NCI-H526 treated with DMSO at 0.1 percent for 48 hours (cell line): Measurements from ENCODE around the gene KCNH1.
A peak's percentile ranks its signal among the peaks of the same experiment; 100 is the strongest.

ENCODE experiments used
- DNase-seq: peaks from one replicate; lab custom pipeline; 2025; lab: John Stamatoyannopoulos, UW

The KCNH1 gene

DNA sequence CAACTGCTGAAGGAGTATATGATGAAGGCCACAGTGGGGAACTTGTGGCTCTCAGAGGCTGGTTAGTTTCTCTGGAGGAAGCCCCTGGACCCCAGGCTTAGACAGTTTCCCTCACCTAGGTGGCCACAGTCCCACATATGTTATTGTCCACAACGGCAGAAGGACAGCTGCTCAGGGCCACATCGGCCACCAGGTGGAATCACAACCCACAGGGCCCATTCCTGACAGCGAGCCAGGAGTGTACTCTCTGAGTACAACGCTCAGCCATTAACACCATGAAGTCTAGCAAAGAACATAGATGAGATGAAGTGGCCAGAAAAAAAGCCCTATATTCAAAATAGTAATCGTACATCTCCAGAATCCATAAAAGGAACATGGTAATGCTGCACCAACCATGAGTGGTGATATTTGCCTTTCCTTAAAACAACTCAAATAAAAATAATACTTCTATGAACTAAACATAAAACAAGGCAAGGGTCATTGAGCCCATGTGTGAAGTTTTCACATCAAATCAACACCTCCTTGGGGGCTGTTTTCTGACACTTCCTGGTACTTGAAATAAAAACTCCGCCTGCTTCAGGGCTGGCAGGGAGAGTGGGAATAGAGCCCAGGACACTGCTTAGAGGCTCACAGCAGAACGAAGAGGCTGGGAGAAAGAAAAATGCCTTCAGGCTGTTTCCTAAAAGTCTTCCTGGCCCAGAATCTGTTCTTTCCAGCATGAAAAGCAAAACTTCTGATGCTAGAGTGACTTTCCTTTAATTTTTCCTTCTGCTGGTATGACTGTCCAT, 421.9 kb downstream of the KCNH1 start:
- no peak for DNase-seq

- DNase-seq = no peak
Measured at GRCh38 chr1:210709701-210710100, 424.2 kb downstream of the KCNH1 start.

DNA sequence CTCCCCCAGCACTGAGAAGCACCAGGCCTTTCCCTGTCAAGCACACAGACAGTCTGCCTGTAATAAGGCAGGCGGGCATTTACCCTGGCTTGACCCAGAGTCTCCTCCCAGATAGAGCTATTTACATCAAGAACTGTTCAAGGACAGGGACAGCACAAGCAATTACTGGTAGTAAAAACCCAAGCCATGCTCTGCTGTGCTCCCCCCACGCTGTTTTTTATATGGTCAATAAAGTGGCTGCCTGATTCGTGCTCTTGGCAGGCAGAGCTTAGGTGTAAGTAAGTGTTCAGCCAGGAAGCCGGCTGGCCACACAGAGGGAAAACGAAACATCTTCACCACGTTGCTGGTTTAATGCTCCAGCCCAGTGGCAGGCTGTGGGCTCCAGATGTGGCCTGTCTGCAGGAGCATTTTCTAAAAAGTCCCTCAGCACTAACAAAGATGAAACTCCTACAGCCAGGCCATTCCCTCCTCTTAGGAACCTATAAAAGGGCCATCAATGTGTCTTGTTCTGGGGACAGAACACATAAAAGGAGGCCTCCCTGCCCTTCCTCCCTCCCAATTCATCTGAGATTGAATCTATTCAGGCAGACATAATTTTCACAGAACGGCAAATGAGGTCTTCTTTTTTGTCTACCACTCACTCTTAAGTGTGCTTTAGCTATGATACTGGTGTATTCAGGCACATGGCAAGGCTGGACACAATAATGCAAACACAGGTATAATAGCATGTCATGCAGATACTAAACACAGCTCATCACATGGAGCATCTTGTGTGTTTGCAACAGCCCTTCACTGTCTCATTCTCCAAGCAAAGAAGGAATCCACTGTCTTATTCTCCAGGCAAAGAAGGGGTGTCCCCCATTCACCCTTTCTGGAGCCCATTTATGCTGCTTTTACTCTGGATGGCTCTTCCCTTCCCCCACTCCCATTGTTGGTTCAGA, 426.4 kb downstream of the KCNH1 start:
- DNase-seq = no peak

DNA sequence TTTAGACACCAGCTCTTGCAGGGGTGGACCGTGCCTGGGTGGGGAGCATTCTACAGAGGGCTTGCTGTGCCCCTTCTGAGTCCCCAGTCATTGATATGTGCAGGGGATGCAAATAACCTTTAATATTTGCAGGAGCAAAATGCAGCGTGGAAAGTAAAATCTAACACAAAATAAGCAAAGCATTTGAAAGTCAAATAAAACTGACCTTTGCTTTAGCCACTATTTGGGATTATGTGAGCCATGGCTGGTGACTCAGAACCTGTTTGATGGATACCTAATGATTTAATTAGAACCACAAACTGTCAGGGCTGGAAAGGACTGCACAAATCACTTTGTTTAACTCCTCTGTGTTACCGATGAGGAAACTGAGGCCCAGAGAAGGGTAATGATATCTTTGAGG, 427.7 kb downstream of the KCNH1 start:
- peak; percentile 49 for DNase-seq

DNA sequence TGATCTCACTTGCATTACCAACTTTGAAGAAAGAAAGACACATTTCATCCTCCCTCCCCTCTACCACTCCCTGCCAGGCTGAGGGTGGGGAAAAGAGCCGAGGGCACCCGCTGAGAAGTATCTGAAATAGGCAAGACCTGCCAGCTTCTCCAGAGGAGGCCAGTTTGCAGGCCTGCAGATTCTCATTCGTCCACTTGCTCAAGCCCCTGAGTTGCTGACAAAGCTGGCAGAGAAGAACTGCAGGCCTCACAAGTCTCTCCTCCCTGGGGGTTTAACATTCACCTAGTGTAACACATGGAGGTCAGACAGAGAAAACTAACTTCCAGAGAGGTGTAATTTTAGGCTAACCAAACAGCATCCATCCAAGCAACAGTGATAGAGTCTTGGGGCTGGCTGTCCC, 428.9 kb downstream of the KCNH1 start:
- no peak for DNase-seq

- no peak for DNase-seq
Measured at GRCh38 chr1:210703593-210703992, 430.4 kb downstream of the KCNH1 start.

- DNase-seq = no peak
Measured at GRCh38 chr1:210702506-210702905, 431.4 kb downstream of the KCNH1 start.

GRCh38 chr1:210700511-210700910, 433.4 kb downstream of the KCNH1 start:
- no peak for DNase-seq

DNA sequence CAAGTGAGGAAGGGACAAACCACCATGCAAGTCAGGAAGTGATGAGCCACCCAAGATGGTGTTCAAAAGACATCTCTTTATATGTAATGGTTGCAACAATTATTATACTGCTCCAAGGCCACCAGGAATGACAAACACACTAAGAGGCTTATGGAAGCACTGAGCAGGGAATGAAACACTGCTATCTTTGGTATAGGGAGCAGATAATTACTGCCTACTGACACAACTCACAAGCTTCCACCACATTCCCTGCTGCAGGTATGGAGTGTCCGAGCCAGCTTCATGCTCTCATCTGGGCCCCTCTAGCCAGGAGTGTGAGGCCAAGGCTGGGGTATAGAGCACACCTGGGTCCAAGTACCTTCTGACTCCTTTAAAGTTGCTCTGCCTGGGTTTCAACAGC, 433.9 kb downstream of the KCNH1 start:
- no peak for DNase-seq

DNA sequence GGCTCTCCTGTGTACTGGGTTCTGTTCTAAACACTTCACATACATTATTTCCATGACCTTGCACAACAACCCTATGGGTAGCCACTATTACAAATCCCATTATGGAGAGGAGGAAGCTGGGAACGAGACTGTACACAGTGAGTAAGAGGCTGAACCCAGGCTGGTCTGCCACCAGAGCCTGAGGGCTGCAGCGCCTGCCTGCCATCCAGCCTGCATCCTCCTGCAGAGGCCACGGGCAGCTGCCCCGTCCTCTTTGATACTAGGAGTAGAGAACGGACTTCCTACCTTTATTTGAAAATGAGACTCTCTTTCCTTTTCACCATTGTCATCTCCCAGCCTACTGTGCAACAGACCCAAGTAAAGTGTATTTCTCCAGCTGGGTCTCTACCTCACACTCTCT, 435.3 kb downstream of the KCNH1 start:
- DNase-seq = no peak

- DNase-seq = no peak
Measured at GRCh38 chr1:210697185-210697584, 436.8 kb downstream of the KCNH1 start.

DNA sequence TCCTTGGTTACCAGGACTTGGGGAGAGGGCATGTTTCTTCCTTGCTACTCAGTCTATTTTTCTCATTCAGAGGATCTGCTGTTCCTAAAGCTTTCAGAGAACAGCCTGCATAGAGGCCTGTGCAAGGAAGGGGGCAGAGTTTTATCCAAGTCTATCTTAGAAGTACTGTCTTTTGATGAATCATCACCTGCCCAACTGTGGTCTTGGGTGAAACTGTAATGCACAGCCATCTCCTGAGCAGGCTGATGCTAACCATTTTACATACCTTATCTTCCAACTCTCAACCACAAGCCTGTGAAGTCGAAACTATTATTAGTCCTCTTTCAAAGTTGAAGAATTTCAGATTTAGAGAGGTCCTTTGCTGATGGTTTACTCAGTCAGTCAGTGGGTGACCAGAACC, 437.2 kb downstream of the KCNH1 start:
- DNase-seq = no peak

DNA sequence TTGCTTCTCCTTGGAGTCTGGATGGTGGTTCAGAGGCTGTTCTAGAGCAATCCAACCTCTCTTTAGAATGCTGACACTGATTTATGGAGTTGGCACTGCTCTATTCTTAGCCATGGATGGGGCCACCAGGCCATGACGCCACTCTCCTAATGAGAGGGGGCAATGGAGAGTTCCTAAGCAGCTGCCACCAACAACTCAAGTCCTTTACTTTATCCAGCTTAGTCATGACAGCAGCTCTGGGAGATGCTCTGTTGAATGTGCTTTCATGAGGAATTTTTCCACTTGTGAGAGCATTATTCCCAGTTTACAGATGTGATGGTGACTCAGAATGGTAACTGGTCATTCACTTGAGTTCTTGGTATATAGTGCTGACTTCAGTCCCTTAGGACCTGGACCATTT, 438.9 kb downstream of the KCNH1 start:
- no peak for DNase-seq

DNA sequence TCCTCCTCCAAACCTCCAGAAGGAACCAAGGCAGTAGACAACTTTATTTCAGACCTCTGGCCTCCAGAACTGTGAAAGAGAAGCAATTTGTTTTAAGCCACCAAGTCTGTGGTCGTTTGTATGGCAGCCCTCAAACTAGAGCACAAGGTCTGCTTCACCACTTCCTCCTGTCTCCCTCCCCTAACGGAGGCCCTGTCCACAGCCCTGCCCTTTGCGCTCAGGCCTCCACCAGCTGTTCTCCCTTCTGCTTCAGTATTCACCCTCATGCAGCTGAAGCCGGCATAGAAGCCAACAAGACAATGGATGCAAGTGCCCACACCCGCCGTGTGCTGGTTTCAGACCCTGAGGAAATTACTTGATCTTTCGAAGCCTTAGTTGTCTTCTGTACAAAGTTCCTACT, 441.2 kb downstream of the KCNH1 start:
- DNase-seq = no peak

GRCh38 chr1:210691039-210691610, 442.8 kb downstream of the KCNH1 start:
- no peak for DNase-seq

DNA sequence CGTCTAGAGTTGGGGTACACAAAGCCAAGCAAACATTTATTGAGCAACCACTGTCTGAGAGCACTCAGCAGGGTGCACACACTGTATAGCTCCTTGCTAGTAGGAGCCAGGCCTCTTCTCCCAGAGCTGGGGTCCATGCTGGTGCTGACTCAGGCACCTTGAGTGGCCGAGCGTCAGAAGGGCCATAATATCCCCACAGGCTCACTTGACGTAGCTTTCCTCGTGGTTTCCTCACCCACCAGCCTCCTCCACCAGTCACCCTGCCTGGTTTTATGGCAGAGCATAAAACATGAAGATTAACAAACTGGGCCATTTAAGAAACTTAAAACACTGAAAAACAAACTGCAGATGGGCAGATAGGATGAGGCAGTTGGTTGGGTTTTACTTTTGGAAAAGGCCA, 443.7 kb downstream of the KCNH1 start:
- no peak for DNase-seq

DNA sequence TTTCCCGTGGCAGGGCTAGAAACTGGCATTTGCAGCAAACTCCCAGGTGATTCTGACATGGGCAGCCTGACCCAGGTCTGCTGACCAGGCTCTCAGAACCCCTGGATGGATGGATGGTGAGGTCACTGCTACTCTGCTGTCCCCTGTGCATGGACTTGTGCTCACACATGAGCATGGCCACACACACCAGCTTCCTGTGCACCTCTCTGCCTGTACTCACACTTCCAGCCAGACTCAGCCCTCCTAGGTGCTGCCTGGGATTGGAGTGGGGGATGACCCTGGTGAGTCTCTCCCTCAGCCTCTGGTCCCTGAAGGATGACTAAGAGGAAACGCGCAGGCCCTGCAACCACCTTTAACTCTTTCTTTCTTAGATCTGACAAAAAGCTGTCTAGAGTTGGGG, 444.1 kb downstream of the KCNH1 start:
- DNase-seq = no peak

- DNase-seq = no peak
Measured at GRCh38 chr1:210688512-210689234, 445.3 kb downstream of the KCNH1 start.

GRCh38 chr1:210687582-210688279, 446.2 kb downstream of the KCNH1 start:
- DNase-seq = no peak

DNA sequence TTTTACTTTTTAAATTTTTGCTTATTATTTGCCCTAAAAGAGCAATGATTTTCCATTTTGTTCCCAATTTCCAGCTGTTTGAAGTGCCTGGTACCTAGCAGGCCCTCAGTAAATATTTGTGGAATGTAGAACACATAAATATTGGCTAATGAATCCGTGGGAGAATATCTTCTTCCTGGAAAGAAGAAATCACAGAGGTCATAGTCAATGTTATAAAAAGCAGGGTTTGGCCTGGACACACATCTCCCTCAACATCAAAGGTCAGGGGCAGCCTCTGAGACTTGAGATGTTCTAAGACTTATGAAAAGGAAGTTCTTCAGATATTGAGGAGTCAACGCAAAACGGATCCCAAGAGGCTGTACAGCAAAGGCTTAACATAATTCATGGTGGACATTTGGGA, 447.1 kb downstream of the KCNH1 start:
- DNase-seq = no peak

DNA sequence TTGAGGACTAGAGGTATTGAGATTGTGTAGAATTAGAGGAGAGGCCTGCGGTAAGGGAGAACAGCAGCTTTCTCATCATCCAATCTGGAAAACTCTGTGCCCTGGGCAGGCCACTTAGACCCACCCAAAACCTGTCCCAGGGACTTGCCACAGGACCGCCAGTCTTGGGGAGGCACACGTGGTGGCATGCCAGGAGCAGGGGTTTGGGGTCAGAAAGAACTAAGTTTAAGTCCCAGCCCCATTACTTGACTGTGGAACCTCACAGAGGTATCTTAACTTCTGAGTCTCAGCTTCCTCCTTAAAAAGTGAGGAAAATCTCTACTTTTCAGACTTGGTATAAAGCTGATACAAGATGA, 448.7 kb downstream of the KCNH1 start:
- no peak for DNase-seq
